GM19468 (cell line): ENCODE measurements around the gene STRADA.

ENCODE experiments used
- ATAC-seq: cut with Tn5 transposase; IDR thresholded peaks from one replicate; pipeline ENCODE4 v1.9.1; 2021; ENCODE audit warnings: mild to moderate bottlenecking, moderate library complexity, moderate number of reproducible peaks; ENCODE audit not compliant: unreplicated experiment; ENCODE audit errors: extremely low read depth

STRADA gene

GRCh38 chr17:63703029-63703428 is 38.6 kb downstream of the STRADA start:
- ATAC-seq, result no peak

GRCh38 chr17:63702721-63703015 is 38.9 kb downstream of the STRADA start:
- no peak for ATAC-seq

GRCh38 chr17:63701868-63702720 is 39.5 kb downstream of the STRADA start:
- no peak for ATAC-seq

- ATAC-seq, result no peak
These were observed 40.2 kb downstream of the STRADA start for GRCh38 chr17:63701456-63701820.

- no peak for ATAC-seq
These were observed 40.8 kb downstream of the STRADA start for GRCh38 chr17:63700528-63701455.

GRCh38 chr17:63699638-63700527 is 41.7 kb downstream of the STRADA start, which contains the start of gene LIMD2:
Gene LIMD2, minus strand, starts transcription at chr17:63700125. Its CDS starts 827 bp downstream, at chr17:63699298.
- ATAC-seq, result no peak

- no peak for ATAC-seq
These were observed 42.5 kb downstream of the STRADA start for GRCh38 chr17:63698886-63699637.

- no peak for ATAC-seq
These were observed 43.2 kb downstream of the STRADA start for GRCh38 chr17:63698381-63698885.

- no peak for ATAC-seq
These were observed 44.0 kb downstream of the STRADA start for GRCh38 chr17:63697341-63698286.

GRCh38 chr17:63696381-63696961 is 45.1 kb downstream of the STRADA start:
- ATAC-seq, result no peak

- ATAC-seq, result no peak
These were observed 45.7 kb downstream of the STRADA start for GRCh38 chr17:63695889-63696288.

- no peak for ATAC-seq
These were observed 46.4 kb downstream of the STRADA start for GRCh38 chr17:63694950-63695773.

GRCh38 chr17:63694229-63694949 is 47.2 kb downstream of the STRADA start:
- ATAC-seq, result no peak

GRCh38 chr17:63693411-63694113 is 48.0 kb downstream of the STRADA start:
- ATAC-seq, result no peak

- ATAC-seq, result no peak
These were observed 49.3 kb downstream of the STRADA start for GRCh38 chr17:63692195-63692816.
